Nephron (organoid): ENCODE results near the gene SUSD5.
A peak's percentile ranks its signal among the peaks of the same experiment; 100 is the strongest.

ENCODE experiments used
- H3K27ac Mint-ChIP-seq, 3 experiments: 2 replicates each; pipeline ENCODE4 v1.8.0; 2020; ENCODE audit warnings: mixed read lengths in 3 of 3, mild to moderate bottlenecking in 2 of 3, moderate library complexity in 1 of 3
- H3K27me3 Mint-ChIP-seq: 2 replicates; pipeline ENCODE4 v1.8.0; 2021; ENCODE audit warnings: low read depth, mild to moderate bottlenecking, moderate library complexity, mixed read lengths
- H3K36me3 Mint-ChIP-seq: 2 replicates; pipeline ENCODE4 v1.8.0; 2020; ENCODE audit warnings: low read depth, mixed read lengths
- H3K4me1 Mint-ChIP-seq: 2 replicates; pipeline ENCODE4 v1.8.0; 2020; ENCODE audit warnings: mixed read lengths
- H3K4me3 Mint-ChIP-seq, 3 experiments: 2 replicates each; pipeline ENCODE4 v1.8.0; 2020; ENCODE audit warnings: mild to moderate bottlenecking in 3 of 3, mixed read lengths in 3 of 3, moderate library complexity in 2 of 3
- H3K9me3 Mint-ChIP-seq: 2 replicates; pipeline ENCODE4 v1.8.0; 2020; ENCODE audit warnings: mixed read lengths
- TF ChIP-seq, protein P1 (sequence below), 3 experiments: fragments of 200-600 bp; sonication (generic); IDR thresholded peaks; one replicate each; pipeline ENCODE4 v1.5.0; 2021; ENCODE audit warnings: antibody characterized with exemption in 3 of 3; ENCODE audit not compliant: unreplicated experiment in 3 of 3

The SUSD5 gene

DNA sequence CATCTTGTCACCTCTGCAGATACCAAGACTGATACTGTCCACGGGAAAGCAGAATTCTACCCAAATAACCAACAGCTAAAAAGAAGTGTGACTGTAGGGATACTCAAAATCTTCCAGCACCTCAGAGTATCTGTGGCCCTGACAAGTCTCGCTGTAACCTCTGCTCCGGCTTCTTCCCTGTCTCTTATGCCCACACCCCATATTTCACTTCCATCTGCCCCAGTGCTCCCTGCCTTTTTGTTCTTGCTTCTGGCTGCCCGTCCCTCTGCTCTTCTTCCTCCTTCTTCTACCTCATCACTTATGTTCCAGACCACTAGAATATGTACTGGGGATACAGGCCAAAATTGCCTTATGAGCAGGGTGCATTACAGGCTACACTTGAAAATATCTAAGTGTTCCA lies 59.4 kb downstream of the SUSD5 start:
- H3K36me3 Mint-ChIP-seq: no peaks in the 10 kb centered on the region
- H3K9me3 Mint-ChIP-seq: no peaks in the 10 kb centered on the region
- no peak overlapping the region for H3K4me3 Mint-ChIP-seq
- no peak overlapping the region for H3K27ac Mint-ChIP-seq
- H3K4me1 Mint-ChIP-seq: peaks cover 15% of the 10 kb centered on the region
- H3K27me3 Mint-ChIP-seq: no peaks in the 10 kb centered on the region
- TF ChIP-seq, protein P1, sequence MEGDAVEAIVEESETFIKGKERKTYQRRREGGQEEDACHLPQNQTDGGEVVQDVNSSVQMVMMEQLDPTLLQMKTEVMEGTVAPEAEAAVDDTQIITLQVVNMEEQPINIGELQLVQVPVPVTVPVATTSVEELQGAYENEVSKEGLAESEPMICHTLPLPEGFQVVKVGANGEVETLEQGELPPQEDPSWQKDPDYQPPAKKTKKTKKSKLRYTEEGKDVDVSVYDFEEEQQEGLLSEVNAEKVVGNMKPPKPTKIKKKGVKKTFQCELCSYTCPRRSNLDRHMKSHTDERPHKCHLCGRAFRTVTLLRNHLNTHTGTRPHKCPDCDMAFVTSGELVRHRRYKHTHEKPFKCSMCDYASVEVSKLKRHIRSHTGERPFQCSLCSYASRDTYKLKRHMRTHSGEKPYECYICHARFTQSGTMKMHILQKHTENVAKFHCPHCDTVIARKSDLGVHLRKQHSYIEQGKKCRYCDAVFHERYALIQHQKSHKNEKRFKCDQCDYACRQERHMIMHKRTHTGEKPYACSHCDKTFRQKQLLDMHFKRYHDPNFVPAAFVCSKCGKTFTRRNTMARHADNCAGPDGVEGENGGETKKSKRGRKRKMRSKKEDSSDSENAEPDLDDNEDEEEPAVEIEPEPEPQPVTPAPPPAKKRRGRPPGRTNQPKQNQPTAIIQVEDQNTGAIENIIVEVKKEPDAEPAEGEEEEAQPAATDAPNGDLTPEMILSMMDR (IDR thresholded peaks at IDR 0.05; ENCODE audit: unreplicated experiment in 3 of 3): no peak

DNA sequence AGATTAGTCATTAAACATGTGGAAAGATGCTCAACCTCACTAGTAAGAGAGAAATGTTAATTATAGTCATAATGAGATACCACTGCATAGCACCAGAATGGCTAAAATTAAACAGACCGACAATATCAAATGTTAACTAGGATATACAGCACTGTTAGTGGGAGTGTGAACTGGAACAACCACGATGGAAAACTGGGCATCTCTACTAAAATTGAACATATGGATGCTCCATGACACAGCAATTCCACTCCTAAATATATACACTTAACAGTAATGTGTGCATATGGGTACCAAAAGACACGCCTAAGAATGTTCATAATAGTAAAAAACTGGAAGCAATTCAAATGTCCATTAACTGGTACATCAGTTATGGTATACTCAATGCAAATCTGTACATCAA lies 63.3 kb downstream of the SUSD5 start:
- TF ChIP-seq, protein P1 (IDR thresholded peaks at IDR 0.05; ENCODE audit: unreplicated experiment in 3 of 3): no peak
- Mint-ChIP-seq H3K4me1 (peaks cover 15% of the 10 kb centered on the region), H3K4me3 (no peak overlapping the region), H3K27ac (peak overlapping the region in 2 of 3 experiments; percentile 2 to 7), H3K27me3 (no peaks in the 10 kb centered on the region), H3K9me3 (no peaks in the 10 kb centered on the region), H3K36me3 (no peaks in the 10 kb centered on the region)

DNA sequence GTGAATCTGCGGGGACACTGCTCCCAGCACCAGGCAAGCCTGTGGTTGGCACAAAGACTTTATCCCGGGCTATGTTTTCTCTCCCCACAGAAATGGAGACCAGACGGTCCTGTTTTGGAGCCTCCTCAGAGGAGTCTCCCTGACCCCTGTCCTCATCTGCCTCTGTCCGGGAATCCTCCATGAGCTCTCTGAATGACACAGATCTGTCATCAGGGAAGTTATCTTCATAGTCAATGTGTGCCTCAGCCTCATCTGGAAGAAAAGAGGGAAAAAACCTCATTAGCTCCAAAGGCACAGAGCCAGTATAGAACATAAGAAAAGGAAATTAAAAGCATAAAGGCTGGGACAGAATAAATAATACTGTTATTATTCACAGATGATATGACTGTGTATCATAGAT lies 64.8 kb downstream of the SUSD5 start:
- Mint-ChIP-seq H3K27ac (no peak overlapping the region), H3K27me3 (no peaks in the 10 kb centered on the region), H3K4me1 (peaks cover 17% of the 10 kb centered on the region), H3K36me3 (no peaks in the 10 kb centered on the region), H3K4me3 (no peak overlapping the region), H3K9me3 (no peaks in the 10 kb centered on the region)
- TF ChIP-seq, protein P1 (IDR thresholded peaks at IDR 0.05; ENCODE audit: unreplicated experiment in 3 of 3): no peak

DNA sequence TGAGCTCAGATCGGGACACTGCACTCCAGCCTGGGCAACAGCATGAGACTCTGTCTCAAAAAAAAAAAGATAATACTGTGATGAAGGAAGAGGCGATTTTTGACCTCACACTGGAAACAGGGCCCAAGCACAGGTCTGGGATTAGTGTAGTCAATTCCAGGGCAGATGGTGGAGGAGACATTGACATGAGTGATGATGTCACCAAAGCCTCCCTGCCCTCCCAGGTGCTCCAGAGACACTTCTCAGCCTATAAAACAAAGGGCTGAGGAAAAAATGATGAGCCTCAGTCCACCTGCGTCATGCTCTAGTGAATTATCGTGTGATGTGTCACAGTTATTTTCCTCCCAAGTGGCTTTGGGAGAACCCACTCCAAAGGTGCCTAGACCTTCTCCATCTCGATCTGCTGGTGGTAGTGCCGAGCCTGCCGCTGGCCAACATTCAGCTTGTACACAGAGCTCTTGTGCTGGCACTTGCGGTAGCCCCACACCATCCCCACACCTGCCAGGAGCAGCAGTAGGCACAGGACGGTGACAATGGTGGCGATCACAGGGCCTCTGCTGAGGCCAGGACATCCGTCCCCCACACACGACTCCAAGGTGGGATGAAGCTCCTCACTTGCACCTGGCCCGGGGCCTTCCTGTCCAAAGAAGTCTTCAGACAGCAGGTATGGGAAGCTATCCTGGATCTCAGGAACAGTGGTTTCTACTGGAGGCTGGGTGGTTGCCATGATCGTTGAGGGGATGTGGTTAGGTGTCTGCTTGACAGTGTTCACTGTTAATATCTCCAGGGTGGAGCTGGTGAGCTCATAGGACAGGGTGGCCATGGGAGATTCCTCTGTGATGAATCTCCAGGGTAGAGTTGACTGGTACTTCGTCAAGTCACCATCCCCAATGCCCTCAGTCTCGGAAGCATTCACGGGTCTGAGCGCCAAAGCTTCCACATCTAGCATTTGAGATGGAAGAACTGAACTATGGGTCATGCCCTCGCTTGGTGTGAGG lies 65.9 kb downstream of the SUSD5 start:
- H3K36me3 Mint-ChIP-seq: no peaks in the 10 kb centered on the region
- no peaks in the 10 kb centered on the region for H3K27me3 Mint-ChIP-seq
- peaks cover 28% of the 10 kb centered on the region for H3K4me1 Mint-ChIP-seq
- no peak overlapping the region for H3K27ac Mint-ChIP-seq
- H3K4me3 Mint-ChIP-seq: no peak overlapping the region
- TF ChIP-seq, protein P1 (IDR thresholded peaks at IDR 0.05; ENCODE audit: unreplicated experiment in 3 of 3): no peak
- no peaks in the 10 kb centered on the region for H3K9me3 Mint-ChIP-seq

DNA sequence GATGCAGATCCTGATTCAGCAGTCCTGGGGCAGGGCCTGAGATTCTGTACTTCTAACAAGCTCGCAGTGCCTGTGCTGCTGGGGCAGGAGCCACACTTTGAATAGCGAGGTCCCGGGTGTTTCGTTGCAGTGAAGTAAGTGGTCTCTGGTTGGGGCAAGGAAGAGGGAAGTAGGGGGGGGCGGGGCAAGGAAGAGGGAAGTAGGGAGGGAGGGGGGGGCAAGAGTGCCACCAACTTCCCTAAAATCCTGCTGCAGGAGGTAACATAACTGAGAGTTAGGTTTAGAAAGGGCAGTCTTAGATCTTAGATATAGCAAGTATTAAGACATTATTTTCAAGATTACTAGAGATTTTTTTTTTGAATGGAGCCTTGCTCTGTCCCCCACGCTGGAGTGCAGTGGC lies 69.3 kb downstream of the SUSD5 start:
- H3K27ac Mint-ChIP-seq: no peak overlapping the region
- peaks cover 44% of the 10 kb centered on the region for H3K4me1 Mint-ChIP-seq
- TF ChIP-seq, protein P1 (IDR thresholded peaks at IDR 0.05; ENCODE audit: unreplicated experiment in 3 of 3): no peak
- no peak overlapping the region for H3K4me3 Mint-ChIP-seq
- H3K27me3 Mint-ChIP-seq: no peaks in the 10 kb centered on the region
- H3K9me3 Mint-ChIP-seq: no peaks in the 10 kb centered on the region
- H3K36me3 Mint-ChIP-seq: peaks cover 4% of the 10 kb centered on the region
